ENCODE measurements around the gene GATAD2A.

DNA sequence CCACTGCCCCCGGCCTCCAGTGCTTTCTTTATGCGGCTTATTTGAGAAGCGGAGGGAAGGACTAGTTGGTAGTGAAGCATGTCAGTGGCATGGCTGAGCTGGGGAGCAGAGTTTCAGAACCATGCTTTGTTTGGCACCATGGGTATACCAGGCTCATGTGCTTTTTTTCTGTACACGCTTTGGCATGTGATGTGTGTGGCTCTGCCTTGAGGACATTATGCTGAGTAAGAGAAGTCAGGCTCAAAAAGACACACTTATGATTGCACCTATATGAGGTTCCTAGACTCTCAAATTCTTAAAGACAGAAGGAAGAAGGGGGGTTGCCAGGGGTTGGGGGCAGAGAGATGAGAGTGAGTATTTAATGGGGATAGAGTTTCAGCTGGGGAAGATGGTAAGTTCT lies 21.3 kb downstream of the GATAD2A start:
- TF ChIP-seq, protein P1, sequence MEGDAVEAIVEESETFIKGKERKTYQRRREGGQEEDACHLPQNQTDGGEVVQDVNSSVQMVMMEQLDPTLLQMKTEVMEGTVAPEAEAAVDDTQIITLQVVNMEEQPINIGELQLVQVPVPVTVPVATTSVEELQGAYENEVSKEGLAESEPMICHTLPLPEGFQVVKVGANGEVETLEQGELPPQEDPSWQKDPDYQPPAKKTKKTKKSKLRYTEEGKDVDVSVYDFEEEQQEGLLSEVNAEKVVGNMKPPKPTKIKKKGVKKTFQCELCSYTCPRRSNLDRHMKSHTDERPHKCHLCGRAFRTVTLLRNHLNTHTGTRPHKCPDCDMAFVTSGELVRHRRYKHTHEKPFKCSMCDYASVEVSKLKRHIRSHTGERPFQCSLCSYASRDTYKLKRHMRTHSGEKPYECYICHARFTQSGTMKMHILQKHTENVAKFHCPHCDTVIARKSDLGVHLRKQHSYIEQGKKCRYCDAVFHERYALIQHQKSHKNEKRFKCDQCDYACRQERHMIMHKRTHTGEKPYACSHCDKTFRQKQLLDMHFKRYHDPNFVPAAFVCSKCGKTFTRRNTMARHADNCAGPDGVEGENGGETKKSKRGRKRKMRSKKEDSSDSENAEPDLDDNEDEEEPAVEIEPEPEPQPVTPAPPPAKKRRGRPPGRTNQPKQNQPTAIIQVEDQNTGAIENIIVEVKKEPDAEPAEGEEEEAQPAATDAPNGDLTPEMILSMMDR (IDR thresholded peaks at IDR 0.05): no peak
- TF ChIP-seq EP300 (IDR thresholded peaks at IDR 0.05): no peak

All from esophagus muscularis mucosa (tissue), 3 donors.